KBM-7 (cell line): ENCODE measurements around the gene SGIP1.
A peak's percentile ranks its signal among the peaks of the same experiment; 100 is the strongest.

Source experiments
- DNase-seq: peaks from one replicate; pipeline ENCODE4 v3.0.0-alpha.2; 2015
- in situ Hi-C: fragments of 300-500 bp; cut with MboI; formaldehyde crosslinking; loops from 2 replicates; pipeline ENCODE4 v1.14.3; 2020; ENCODE audit warnings: low sequenced_read_pairs, low pct_unique_long_range_greater_than_20kb, mixed read lengths

Gene SGIP1, protein sequence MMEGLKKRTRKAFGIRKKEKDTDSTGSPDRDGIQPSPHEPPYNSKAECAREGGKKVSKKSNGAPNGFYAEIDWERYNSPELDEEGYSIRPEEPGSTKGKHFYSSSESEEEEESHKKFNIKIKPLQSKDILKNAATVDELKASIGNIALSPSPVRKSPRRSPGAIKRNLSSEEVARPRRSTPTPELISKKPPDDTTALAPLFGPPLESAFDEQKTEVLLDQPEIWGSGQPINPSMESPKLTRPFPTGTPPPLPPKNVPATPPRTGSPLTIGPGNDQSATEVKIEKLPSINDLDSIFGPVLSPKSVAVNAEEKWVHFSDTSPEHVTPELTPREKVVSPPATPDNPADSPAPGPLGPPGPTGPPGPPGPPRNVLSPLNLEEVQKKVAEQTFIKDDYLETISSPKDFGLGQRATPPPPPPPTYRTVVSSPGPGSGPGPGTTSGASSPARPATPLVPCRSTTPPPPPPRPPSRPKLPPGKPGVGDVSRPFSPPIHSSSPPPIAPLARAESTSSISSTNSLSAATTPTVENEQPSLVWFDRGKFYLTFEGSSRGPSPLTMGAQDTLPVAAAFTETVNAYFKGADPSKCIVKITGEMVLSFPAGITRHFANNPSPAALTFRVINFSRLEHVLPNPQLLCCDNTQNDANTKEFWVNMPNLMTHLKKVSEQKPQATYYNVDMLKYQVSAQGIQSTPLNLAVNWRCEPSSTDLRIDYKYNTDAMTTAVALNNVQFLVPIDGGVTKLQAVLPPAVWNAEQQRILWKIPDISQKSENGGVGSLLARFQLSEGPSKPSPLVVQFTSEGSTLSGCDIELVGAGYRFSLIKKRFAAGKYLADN

DNA sequence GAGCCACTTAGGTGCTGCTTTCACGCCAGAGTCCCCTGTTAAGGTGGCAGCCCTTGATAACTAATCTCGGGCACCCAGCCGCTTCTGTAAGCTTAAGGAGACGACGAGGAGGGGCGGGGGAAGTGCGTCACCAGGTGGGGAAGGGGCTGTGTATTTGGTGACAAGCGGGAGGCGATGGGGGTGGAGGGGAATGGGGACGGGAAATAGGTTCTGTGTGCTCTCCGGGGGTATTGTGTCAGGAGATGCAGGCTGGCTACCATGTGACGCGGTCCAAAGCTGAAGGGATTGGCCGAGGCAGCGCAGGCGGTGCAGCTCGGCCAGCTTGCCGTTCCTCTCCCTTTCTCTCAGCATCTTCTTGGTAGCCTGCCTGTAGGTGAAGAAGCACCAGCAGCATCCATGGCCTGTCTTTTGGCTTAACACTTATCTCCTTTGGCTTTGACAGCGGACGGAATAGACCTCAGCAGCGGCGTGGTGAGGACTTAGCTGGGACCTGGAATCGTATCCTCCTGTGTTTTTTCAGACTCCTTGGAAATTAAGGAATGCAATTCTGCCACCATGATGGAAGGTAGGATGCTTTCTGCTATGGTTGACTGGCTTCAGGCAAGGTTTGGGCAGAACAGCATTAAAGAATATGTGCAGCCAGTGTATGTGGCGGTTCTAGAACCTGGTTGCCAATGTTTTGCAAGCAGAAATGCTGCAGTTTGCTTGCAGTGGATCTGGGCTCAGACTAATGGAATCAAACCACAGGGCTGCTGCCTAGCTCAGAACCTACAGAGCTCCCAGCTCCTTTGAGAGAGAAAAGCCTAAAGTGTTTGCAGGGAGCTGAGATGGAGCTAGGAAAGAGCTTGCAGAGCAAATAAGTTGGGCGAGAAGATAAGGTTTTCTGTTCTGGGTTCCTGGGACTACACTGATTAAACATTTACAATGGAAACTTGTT is at the start of gene SGIP1:
Gene SGIP1, plus strand, starts transcription at position 350 of the 937 bp plus-strand sequence. Its CDS starts 206 bp downstream, at position 556.
- in situ Hi-C loops, result no loop called here
- no peak for DNase-seq

GRCh38 chr1:66489151-66489550 is 44.8 kb upstream of the SGIP1 start:
- in situ Hi-C loops, result no loop called here
- DNase-seq, result no peak

- in situ Hi-C loops, result no loop called here
- no peak for DNase-seq
These were observed 43.9 kb upstream of the SGIP1 start for GRCh38 chr1:66489972-66490601.

DNA sequence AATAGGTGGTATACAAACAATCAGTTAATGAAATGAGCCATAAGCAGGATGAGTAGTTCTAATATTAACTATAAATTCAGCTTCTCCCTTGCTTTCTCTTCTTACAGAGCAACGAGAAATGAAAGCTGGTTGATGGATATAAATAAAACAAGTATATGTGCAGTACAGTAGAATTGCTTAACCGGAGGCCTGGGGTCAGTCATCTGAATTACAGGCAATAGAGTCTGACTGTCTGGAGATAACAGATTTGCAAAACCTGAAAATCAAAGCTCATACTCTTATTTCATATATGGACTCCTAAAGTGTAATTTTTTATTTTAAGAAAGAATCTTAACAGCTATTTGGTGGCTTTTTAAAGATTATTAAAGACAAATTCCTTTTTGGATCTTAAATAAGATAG is 43.1 kb upstream of the SGIP1 start:
- in situ Hi-C loops, result no loop called here

GRCh38 chr1:66492424-66492823 is 41.5 kb upstream of the SGIP1 start:
- in situ Hi-C loops, result no loop called here

More for the DNA sequence above, 43.1 kb upstream of the SGIP1 start:
- no peak for DNase-seq

DNA sequence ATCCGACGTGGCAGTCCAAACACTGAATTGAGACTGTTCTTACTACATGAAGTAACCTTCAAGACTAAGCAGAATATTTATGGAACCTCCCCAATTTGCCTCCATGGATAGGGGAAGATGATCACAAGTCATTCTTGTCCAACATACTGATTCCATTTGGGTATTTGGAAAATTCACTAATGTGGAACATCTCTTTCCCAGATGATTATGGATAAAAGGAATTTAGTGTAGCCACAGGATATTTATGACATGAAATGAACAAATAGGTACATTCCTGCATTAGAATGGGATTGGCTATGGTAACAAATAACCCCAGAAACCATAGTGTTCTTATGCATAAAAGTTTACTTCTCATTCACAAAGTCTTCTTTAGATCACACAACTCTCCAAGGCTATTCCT is 40.2 kb upstream of the SGIP1 start:
- in situ Hi-C loops, result no loop called here
- DNase-seq, result no peak

More at GRCh38 chr1:66492424-66492823, 41.5 kb upstream of the SGIP1 start:
- DNase-seq, result no peak

GRCh38 chr1:66494482-66494881 is 39.5 kb upstream of the SGIP1 start:
- no peak for DNase-seq
- in situ Hi-C loops, result no loop called here

DNA sequence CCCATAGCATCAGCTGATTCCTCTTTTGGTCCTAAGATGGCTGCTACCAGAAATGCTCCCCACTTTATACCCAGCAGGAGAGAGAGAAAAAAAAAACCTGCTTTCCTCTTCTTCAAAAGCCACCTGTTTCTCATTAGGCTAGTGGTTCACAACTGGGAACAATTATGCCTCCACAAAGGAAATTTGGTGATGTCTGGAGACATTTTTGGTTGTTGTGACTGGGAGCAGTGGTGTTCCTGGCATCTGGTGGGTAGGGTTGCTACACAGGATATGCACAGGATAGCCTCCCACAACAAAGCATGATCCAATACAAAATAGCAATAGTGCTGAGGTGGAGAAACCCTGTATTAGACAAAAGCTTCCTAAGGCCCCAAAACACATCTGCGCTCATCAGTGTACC is 38.5 kb upstream of the SGIP1 start:
- in situ Hi-C loops, result no loop called here
- no peak for DNase-seq

DNA sequence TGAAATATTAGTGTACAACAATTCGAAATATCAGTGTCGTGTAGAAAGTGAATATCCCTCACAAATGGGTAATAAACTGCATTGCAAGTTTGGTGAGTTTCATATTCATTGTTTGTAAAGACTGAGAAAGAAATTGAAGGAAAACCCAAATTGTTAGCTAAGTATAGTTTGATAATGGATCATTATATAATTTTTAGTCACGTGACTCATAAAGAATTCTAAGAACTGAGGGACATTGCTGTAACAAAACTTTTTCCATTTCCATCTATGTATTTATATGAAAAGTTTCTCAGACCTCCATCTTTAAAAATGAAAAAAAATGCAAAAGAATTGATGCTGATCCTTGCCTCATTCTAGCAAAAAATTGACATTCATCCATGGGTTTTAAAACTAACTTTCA is 36.0 kb upstream of the SGIP1 start:
- no peak for DNase-seq
- in situ Hi-C loops, result no loop called here

- in situ Hi-C loops, result no loop called here
- no peak for DNase-seq
These were observed 33.7 kb upstream of the SGIP1 start for GRCh38 chr1:66500301-66500700.

DNA sequence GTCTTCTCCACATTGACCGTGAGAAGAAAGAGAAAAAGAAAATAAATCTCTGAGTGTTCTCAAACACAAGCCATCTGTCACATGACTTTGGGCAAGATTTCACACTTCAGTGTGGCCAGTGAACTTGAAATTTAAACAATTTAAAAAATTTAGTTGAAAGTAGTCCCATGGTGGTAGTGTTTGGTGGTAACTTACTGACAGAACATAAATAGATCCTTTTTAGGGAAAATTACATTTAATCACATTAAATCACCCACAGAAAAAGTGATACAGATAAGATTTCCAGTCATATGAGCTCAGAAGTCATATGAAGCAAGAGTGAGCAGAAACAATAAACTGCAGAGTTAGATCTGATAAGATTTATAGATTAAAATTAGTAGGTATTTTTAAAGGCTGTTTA is 31.9 kb upstream of the SGIP1 start:
- in situ Hi-C loops, result no loop called here
- no peak for DNase-seq

DNA sequence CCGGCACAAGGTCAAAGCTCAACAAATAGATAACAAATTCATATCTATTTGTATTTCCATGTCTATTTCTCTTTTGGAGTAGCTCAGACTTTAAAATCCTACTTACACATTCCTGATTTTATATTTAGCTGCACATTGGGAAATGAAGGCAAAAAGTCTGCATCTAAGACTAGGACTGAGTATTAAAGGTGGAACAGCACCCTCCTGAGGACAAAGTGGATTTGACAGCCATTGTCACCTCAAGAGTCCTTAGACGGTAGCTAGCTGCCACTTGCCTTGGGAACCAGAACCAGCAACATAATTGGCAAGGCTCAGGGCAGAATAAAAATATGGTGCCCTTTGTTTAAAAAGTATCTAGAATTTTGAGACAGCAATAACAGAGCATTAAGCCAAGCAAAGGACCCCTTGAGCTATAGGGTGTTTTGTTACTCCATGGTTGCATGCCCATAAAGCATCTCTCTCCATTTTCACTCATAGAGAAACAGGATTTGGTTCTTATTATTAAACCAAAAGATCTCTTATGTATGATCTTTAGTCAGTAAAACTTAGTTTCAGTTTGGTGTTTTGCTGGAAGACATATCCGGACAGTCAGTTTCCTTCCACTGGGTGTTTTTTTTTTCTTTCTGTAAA is 30.0 kb upstream of the SGIP1 start:
- peak; percentile 62 for DNase-seq
- in situ Hi-C loops, result no loop called here

- no peak for DNase-seq
- in situ Hi-C loops, result no loop called here
These were observed 28.1 kb upstream of the SGIP1 start for GRCh38 chr1:66505671-66506392.

DNA sequence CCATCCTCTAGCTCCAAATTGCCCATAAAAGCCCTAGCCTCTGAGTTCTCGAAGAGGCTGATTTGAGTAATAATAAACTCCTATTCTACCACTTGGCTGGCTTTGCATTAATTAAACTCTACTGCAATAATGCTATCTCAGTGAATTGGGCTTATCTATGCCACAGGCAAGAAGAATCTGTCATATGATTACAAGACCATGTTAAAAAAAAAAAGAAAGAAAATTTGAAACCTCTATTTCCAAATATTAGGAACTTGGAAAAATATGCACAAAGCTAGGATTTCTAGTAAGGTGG is 27.6 kb upstream of the SGIP1 start:
- no peak for DNase-seq
- in situ Hi-C loops, result no loop called here

GRCh38 chr1:66506991-66507390 is 27.0 kb upstream of the SGIP1 start:
- DNase-seq, result no peak
- in situ Hi-C loops, result no loop called here

- in situ Hi-C loops, result no loop called here
- no peak for DNase-seq
These were observed 23.5 kb upstream of the SGIP1 start for GRCh38 chr1:66510407-66510806.

GRCh38 chr1:66511118-66511517 is 22.8 kb upstream of the SGIP1 start:
- in situ Hi-C loops, result no loop called here
- no peak for DNase-seq

- in situ Hi-C loops, result no loop called here
- no peak for DNase-seq
These were observed 16.0 kb upstream of the SGIP1 start for GRCh38 chr1:66517959-66518358.
